Ammon's horn (tissue), 1 donor: ENCODE data around the gene GIPR.
"Not testable (repeated sequence)": the region's sequence is repeated elsewhere in the genome, so short reads cannot be mapped to it uniquely, and the experiment has no call there.

Experiments
- DNase-seq: peaks from one replicate; pipeline ENCODE4 v3.0.0-alpha.2; 2016; ENCODE audit warnings: low spot score

Gene GIPR

DNA sequence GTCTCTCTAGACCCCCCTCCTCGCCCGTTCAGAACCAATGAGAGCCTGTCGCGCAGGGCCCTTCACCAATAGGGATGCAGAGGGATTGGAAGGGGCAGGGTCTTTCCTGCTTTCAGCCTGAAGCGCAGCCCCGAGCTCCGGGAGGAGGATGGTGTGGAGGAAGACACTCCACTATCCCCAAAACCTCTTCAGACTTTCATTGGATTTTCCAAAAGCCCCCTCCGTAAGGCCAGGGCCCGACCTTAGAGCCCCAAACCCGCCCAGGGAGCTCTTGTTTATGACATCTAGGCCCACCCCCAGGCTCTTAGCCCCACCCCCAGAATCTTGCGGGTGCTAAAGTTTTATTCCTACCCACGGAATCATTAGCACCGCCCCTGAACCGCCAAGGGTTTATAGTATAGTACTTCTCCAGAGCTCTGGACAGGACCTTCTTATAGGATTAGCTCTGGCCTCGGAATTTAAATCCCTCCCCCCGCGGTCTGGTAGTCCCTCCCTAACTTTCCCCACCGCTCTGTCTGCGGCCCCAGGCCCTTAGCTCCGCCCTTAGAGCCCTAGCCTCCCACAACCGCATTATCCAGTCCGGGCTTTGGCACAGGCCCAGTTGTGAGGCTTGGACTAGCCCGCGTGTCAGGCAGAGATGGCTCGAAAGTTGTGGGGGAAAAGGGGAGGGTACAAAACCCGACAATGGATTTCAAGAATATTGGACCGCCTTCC, 22.2 kb upstream of the GIPR start:
- peak; percentile 98 for DNase-seq

DNA sequence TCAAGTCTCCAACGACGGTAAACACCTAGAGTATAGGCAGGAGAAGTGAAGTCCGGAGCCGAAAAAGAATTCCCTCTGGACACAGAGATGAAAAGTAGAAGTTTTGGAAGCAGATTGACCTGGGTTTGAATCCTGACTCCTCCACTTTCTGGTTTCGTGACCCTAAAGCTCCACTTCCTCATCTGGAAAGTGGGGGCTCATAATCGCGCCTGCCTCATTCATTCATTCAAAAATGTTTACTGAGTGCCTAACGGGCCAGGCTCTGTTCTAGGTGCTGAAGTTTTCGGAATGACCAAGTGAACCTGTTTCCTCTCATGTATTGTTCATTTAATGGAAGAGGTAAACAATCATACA, 21.7 kb upstream of the GIPR start:
- DNase-seq = no peak

DNA sequence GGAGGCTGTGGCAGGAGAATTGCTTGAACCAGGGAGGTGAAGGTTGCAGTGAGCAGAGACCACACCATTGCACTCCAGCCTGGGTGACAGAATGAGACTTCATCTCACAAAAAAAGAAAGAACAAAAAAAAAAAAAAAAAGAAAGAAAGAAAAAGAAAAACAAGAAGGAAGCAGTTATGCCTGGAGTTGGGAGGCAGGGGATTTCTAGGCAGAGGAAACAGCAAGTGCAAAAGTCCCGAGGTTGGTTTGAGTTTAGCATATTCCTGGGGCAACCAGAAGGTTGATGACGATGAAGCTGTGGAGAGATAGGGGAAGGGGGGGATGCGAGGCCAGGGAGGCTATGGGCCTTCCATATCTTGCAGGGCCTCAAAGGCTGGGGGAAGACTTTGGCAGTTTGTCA, 17.3 kb upstream of the GIPR start:
- DNase-seq = no peak

DNA sequence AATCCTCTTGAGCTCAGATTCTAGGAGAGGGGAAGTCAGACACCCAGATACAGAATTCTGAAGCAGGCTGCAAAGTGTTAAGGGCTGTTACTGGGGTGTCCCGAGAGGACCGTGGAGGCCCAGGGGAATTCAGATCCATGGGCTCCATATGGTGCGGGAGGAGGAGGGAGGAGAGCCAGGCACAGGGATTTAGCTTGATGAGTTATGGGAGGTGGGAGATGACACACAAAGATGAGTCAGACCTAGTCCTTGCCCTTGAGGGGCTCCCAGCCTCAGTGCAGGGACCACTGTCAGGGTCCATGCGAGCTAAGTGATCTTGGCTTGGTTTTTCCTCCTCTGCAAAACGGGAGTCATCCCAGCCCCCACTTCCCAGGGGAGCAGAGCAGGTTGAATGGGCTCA, 14.4 kb upstream of the GIPR start:
- no peak for DNase-seq

DNA sequence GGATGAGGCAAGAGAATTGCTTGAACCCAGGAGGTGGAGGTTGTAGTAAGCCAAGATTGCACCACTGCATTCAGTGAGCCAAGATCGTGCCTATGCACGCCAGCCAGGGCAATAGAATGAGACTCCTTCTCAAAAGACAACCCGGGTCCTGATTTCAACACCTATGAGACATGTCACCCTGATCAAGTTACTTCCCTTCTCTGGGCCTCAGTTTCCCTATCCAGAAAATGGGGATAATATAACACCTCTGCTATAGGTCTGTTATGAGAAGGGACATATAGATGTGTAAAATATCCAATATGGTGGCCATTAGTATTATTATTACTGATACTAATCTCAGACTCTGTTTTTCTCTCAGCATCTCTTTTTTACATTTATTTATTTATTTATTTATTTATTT, 12.9 kb upstream of the GIPR start:
- DNase-seq = no peak

DNA sequence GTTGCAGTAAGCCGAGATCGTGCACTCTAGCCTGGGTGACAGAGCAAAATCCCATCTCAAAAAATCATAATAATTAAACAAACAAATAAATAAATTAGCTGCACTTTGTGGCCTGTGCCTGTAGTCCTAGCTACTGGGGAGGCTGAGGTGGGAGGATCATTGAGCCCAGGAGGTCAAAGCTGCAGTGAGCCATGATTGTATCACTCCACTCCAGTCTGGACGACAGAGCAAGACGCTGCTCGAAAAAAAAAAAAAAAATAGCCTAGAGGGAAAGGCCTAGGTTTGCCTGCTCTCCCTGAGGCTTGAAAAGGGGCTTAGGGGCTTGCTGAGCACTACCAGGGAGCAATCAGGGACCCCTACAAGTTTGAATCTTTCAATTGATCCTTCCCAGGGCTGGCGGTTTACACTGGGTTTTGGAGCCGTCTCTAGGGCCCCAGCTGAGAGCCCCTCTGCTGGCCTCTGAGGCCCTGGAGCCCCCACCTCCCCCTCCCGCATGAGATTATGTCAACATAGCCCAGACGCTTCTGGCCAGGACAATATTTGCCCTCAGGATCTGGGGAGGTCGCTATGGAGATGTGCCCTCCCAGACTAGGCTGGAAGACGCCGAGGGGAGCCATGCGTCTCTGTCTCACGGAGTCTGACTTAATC, 10.4 kb upstream of the GIPR start:
- DNase-seq = no peak

DNA sequence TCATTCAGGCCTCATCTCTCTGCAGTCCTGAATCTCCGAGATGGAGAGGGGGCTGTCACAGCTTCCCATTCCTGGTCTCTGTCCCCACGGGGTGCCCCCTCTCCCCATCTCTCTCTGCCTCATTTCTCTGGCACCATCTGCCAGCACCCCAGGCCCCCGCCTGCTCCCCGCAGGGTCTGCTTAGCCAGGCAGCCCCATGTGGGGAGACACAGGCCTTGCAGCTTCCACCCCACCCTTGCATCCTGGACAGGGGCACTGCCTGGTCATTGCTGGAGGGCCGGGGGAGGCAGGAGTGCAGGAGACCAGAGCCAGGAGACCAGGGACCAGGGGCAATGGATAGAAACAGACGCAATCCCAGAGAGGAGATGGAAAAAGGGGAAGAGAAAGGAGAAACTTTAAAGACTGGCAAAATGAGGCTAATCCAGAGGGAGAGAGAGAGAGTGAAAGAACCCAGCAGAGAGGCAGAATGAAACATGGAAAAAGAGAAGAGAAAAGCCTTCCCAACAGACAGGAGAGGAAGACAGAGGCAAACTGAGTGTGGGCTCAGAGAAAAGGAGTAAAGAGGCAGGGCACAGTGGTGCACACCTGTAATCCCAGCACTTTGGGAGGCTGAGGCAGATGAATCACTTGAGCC, 8.8 kb upstream of the GIPR start:
- DNase-seq = no peak

DNA sequence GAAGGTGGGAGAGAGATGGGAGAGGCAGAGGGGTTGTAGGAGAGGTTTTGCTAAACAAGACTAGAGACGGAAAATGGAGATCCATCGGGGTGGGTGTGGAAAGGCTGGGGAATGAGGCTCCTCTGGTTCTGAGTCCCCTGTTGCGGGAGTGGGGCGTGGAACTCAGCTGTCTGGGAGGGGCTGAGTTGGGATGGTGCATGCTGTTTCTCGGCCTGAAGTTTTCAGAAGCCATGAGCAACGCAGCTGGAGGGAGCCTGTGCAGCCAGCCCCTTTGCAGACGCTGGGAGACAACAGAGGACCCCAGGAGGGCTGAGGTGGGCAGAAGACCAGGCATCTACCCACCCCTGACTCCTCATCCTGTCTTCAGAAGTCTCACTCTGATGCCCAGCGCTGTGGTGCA, 7.4 kb upstream of the GIPR start:
- DNase-seq = no peak

DNA sequence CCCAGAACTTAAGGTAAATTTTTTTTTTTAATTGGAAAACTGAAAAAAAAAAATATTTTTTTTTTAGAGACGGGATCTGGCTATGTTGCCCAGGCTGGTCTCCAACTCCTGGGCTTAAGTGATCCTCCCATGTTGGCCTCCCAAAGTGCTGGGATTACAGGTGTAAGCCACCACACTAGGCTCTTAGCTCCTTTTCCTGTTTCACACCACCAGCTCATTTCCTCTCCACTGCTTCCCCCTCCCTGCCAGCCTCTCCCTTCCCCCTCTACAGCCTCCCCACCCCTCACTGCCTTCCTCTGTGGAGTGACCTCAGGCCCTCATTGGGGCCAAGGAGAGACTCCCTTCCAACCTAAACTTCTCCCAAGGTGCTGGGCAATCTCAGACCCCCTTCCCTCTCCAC, 4.2 kb upstream of the GIPR start:
- DNase-seq = no peak

DNA sequence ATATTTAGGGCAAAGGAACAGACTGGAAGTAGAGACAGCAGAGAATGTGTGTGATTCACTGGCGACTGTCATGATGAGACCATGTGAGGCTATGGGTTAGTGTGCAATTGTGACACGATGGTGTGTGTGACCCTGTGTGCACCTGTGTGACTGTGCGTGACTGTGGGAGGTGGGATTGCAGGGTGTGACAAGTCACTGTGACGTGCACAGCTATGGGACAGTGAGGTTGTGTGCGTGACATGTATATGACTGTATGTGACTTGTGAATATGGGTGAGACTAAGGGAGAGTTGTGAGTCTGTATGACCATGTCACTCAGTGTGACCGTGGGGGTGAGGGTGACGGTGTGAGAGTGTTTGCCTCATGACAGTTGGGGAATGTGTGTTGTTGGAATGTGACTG, 3.4 kb upstream of the GIPR start:
- no peak for DNase-seq

DNA sequence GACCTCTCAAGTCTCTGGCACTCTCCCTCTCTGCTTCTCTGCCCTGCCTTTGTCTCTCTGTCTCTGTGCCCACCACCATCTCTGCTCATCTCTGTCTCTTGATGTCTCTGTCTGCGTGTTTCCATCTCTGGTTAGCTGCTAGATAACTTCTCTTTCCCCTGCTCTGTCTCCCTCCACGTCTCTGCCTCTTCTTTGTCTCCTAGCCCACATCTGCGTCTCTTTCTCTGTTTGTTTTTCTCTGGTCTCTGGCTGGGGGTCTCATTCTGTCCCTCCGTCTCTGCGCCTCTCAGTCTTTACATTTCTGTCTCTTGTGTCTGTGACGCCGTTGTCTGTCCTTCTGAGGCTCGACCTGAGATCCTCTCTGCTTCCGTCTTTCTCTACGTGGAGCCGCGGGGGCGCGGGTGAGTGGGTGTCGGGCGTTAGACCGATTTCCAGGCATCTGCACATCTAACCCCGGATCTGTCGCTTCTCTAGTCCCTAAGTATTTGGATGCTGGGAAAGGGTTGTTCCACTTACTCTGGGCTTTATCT, 386 bp downstream of the GIPR start:
- no peak for DNase-seq

DNA sequence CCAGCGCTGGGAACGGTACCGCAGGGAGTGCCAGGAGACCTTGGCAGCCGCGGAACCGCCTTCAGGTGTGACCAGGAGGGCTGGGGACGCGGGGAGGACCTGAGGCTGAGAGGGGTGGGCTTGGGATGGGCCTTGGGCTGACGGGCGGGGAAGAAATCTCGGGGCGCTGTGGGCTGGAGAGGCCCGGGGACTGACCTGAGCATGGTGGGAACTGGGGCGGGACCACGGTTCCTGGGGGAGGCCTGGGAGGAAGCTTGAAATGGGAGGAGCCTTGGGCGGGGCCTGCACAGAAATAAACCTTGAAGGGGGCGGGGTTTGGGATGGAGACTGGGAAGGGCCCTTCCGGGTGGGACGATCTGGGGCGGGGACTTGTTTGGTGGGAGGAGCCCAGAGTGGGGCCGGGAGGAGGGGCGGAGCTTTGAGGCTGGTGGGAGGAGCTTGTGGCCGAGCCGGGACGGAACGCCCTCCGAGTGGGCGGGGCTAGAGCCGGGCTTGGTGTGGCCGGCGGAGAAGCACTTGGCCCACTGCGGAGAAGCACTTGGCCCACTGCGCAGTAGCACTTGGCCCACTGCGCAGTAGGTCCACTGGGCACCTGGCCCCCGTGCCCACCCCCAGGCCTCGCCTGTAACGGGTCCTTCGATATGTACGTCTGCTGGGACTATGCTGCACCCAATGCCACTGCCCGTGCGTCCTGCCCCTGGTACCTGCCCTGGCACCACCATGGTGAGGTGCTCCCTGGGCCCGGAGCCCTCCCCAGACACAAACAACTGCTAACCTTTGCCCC, 2.8 kb downstream of the GIPR start:
- peak; percentile 77 for DNase-seq

DNA sequence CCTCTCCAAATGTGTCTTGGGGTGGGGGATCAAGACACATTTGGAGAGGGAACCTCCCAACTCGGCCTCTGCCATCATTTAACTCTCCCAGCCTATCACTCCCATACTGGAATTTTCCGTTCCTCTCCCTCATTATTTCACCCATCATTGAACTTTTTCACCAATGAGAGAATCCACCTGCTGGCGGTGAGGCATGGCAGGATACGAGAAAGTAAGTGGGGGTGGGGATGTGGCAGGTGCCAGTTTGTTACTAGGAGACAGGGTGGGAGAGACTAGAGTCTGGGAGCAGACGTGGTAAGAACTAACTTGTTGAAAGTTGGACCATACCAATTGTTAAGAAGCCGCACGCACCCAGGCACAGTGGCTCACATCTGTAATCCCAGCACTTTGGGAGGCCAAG, 6.9 kb downstream of the GIPR start:
- DNase-seq = no peak

DNA sequence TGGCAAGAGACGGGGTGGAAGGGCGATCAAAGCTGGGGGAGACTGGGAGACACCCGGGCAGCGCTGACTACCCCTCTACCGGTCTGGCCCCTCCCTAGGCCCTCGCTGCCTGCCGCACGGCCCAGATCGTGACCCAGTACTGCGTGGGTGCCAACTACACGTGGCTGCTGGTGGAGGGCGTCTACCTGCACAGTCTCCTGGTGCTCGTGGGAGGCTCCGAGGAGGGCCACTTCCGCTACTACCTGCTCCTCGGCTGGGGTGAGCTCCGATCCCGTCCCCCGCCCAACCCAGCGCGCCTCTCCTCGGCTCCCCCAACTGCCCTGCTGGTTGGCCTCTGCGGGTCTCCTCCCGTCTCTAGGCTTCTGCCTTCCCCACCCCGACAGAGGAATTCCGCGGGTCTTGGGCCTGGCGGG, 8.8 kb downstream of the GIPR start:
- no peak for DNase-seq

DNA sequence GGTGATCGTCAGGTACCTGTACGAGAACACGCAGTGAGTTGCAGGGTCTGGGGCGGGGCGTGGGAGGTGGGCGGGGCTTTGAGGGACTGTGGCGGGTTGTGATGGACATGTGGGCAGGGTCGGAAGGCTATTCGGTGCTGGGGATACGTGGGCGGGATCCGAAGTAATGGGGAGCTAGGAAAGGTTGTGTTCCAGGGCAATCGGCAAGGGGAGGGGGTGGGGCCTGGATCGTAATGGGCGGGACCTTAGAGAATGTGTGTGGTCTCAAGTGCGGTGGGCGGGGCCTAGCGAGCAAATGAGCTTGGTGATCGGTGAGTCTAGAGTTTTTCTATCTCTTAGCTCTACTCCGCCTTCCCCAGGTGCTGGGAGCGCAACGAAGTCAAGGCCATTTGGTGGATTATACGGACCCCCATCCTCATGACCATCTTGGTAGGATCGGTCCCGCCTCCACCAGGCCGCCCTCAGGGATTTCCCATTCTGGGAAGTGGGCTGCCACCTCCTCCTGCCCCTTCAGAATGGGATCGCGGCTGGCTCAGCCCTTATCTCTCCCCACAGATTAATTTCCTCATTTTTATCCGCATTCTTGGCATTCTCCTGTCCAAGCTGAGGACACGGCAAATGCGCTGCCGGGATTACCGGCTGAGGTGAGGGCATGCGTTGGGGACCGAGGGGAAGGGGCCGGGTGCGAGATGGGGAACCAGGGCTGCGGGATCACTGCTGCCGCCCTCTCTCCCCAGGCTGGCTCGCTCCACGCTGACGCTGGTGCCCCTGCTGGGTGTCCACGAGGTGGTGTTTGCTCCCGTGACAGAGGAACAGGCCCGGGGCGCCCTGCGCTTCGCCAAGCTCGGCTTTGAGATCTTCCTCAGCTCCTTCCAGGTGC, 9.6 kb downstream of the GIPR start:
- DNase-seq = peak; percentile 82

DNA sequence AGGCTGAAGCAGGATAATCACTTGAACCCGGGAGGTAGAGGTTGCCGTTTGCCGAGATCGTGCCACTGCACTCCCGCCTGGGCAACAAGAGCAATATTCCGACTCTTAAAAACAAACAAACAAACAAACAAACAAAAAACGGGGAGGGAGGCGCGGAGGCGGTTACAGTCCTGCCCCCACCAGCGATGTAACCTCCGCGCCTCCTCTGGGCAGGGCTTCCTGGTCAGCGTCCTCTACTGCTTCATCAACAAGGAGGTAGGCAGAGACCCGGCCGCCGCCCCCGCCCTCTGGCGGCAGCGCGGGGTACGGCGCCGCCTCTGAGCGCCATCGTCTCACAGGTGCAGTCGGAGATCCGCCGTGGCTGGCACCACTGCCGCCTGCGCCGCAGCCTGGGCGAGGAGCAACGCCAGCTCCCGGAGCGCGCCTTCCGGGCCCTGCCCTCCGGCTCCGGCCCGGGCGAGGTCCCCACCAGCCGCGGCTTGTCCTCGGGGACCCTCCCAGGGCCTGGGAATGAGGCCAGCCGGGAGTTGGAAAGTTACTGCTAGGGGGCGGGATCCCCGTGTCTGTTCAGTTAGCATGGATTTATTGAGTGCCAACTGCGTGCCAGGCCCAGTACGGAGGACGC, 13.5 kb downstream of the GIPR start:
- peak; percentile 88 for DNase-seq

DNA sequence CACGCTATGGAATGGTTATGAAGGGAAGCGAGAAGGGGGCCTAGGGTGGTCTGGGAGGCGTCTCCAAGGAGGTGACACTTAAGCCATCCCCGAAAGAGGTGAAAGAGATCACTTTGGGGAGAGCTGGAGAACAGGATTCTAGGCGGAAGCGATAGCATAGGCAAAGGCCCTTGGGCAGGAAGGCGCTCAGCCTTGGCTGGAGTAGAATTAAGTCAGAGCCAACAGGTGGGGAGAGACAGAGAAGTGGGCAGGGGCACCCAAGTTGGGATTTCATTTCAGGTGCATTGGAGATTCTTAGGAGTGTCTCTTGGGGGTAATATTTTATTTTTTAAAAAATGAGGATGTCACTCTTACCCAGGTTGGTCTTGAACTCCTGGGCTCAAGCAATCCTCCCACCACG, 14.1 kb downstream of the GIPR start:
- no peak for DNase-seq

DNA sequence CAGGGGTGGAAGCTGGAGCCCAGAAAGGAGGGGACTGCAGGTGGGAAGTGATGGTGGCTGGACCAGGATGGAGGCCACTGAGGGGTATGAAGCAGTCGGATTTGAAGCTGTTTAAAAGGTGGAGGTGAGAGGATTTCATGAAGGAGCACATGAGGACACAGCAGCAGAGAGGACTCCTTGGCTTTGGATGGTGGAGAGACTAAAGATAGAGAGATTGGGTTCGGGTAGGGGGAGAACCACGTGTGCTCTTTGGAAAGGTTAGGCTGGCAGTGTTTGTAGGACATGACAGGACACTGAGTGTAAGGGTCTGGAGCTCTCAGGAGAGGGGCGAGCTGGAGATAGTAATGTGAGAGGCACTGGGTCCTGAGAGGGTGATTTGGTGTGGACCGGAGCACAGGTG, 14.9 kb downstream of the GIPR start:
- DNase-seq = no peak

DNA sequence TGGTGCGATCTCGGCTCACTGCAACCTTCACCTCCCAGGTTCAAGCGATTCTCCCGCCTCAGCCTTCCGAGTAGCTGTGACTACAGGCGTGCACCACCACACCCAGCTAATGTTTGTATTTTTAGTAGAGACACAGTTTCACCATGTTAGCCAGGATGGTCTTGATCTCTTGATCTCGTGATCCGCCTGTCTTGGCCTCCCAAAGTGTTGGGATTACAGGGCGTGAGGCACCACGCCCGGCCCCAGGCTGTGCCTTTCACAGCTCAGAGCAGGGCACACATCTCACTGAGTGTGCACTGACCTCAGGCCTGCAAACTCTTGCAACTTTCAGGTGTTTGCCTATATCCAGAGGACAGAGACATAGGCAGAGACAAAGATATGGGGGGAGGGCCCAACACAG, 17.0 kb downstream of the GIPR start:
- not testable (repeated sequence) for DNase-seq

DNA sequence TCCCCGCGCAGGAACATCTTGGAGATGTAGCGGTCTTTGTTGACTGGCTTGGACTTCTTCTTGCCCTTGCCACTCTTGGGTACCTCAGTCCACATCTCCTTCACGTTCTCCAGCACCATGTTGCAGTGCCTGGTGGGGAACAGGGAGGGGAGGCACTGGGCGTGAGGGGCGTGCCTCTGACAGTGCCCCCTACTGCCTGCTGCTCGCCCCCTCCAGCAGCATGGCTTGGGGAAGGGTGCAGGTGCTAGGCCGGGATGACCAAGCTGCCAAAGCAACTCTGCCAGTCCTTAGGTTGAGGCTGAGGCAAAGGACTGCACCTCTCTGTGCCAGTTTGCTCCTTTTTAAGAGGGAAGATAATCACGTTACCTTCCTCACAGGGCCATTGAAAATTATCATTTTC, 19.6 kb downstream of the GIPR start:
- DNase-seq = no peak

DNA sequence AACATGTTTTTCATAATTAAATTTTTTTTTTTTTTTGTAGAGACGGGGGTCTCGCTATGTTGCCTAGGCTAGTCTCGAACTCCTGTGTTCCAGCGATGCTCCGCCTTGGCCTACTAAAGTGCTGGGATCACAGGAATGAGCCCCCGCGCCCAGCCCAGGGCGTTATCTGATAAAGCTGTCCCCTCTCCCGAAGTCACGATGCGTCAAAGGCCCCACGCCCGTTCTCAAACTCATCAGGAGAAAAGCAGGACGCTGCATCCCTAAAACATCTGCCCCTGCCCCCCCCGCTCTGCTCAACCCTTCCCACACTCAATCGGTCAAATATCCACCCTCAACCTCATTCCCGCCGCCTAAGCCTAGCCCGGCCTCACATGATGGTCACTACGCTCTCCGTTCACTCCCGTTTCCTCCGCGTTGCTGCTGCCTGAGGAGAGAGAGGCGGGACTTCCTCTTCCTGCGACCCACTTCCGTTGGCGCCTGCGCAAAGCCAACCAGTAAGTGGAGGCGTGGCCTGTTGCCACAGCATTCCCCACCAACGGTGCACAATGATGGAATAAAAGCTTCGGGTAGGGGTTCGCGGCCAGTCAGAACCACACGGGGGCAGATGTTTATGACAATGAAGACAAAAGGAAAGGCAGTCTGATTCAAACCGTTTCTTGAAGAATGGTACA, 23.6 kb downstream of the GIPR start, which contains the start of gene SNRPD2:
SNRPD2 (minus strand) TSS at position 438 of the 671 bp plus-strand sequence; CDS start at position 373, 65 bp downstream.
- peak; percentile 96 for DNase-seq
